ENCODE measurements around the gene CRIM1.

DNA sequence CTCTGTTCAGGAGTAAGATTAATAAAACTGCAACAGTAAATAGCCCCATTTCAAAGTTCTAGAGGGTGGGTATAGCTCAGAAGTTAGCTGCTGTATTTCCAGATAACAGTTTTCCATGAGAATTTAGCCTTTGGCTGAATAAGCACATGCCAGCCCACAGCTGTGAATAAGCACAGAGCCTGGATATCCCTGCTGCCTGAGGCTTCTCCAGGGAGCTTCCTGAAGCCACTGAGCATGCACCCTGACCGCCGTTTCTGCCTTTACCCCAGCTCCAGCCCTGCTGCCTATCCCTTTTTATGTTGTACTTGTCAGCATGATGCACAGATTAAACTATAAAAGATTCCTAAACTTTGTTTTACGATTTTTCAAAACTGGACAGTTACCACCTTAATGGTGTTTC is 157.1 kb downstream of the CRIM1 start:
- TF ChIP-seq, protein P1, sequence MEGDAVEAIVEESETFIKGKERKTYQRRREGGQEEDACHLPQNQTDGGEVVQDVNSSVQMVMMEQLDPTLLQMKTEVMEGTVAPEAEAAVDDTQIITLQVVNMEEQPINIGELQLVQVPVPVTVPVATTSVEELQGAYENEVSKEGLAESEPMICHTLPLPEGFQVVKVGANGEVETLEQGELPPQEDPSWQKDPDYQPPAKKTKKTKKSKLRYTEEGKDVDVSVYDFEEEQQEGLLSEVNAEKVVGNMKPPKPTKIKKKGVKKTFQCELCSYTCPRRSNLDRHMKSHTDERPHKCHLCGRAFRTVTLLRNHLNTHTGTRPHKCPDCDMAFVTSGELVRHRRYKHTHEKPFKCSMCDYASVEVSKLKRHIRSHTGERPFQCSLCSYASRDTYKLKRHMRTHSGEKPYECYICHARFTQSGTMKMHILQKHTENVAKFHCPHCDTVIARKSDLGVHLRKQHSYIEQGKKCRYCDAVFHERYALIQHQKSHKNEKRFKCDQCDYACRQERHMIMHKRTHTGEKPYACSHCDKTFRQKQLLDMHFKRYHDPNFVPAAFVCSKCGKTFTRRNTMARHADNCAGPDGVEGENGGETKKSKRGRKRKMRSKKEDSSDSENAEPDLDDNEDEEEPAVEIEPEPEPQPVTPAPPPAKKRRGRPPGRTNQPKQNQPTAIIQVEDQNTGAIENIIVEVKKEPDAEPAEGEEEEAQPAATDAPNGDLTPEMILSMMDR (IDR thresholded peaks at IDR 0.05) = no peak
- no peak for TF ChIP-seq ZFX (IDR thresholded peaks at IDR 0.05; ENCODE audit: borderline replicate concordance)

Measured in 22Rv1 (cell line).